ENCODE results near the gene C22orf39. TPM values are rescaled to one million over a fixed set of nuclear protein-coding genes. Genes with fewer than 3 reads are reported as not detected.

C22orf39 gene
- total and polyA plus RNA-seq, 10 of the 15 experiments (the other 5 are each of a cell fraction or from before 2014, with no cell fraction given) = 6.7 to 47.0 (median 26.5) TPM

GRCh38 chr22:19412478-19412877, 35.0 kb downstream of the C22orf39 start (continued):
- no peak for TF ChIP-seq ZNF592 (IDR thresholded peaks at IDR 0.05)

- H3K79me2 ChIP-seq (ENCODE audit: control insufficient read depth, insufficient read depth, low read length) = peaks cover 30% of the 10 kb centered on the region
- no peak overlapping the region for H3K4me3 ChIP-seq
- H3K4me1 ChIP-seq (ENCODE audit: control insufficient read depth, insufficient read depth, low read length) = no peaks in the 10 kb centered on the region; the same call in 1 of the 2 replicates
- SMC1A ChIA-PET (ENCODE audit: uncharacterized antibody, unreplicated experiment) = interaction anchor here (0.7 kb wide), 1 partner anchor 18 kb away, joined by 3 read pairs; no protein-coding TSS in a partner anchor
- no peaks in the 10 kb centered on the region for H3K9me3 ChIP-seq (replicated peaks; ENCODE audit: control insufficient read depth, insufficient read depth, low read length)
- no peaks in the 10 kb centered on the region for H3K27me3 ChIP-seq (replicated peaks in 1 of 2; ENCODE audit: control insufficient read depth in 2 of 2, insufficient read depth in 2 of 2, low read length in 1 of 2)
- BruUV-seq (replicated peaks) = no TSS peak
- WGBS (ENCODE audit: insufficient coverage, insufficient replicate concordance, low lambda C conversion rate, missing lambda C conversion rate) = 7% methylated on average over 1 of the region's 1 CpG
- DNase-seq (ENCODE audit: low read depth, low spot score) = no peak
- RAD21 ChIA-PET (ENCODE audit: unreplicated experiment) = no interaction called here
- intact Hi-C loops (cut with micrococcal nuclease; ENCODE audit: unreplicated experiment) (no loop called here), in situ Hi-C loops (cut with MboI) (no loop called here)
- H3K9ac ChIP-seq (ENCODE audit: control insufficient read depth, insufficient read depth, low read length) = no peak overlapping the region
- POLR2A ChIA-PET = no interaction called here
- FAIRE-seq = no peak
- no peak overlapping the region for H2AFZ ChIP-seq (ENCODE audit: control insufficient read depth, low read depth, low read length)
- CTCF ChIA-PET = no interaction called here
- no peak overlapping the region for H3K27ac ChIP-seq (ENCODE audit: control insufficient read depth, insufficient read depth)
- no peak for ATAC-seq
- no peaks in the 10 kb centered on the region for H4K20me1 ChIP-seq (ENCODE audit: control insufficient read depth, insufficient read depth)
- no peak overlapping the region for H3K4me2 ChIP-seq (ENCODE audit: control insufficient read depth, insufficient read depth)
- peaks cover 13 to 28% of the 10 kb centered on the region in 2 experiments; a peak in 3 of 4 replicates for H3K36me3 ChIP-seq (ENCODE audit: control insufficient read depth in 2 of 2, insufficient read depth in 2 of 2, low read length in 1 of 2)
- TF ChIP-seq ZBTB11 (CRISPR knock-in tag; IDR thresholded peaks at IDR 0.05) = no peak
- TF ChIP-seq SREBF2 (IDR thresholded peaks at IDR 0.05; ENCODE audit: low read length) = no peak
- TF ChIP-seq ZNF687 (IDR thresholded peaks at IDR 0.05) = no peak
- TF ChIP-seq ZSCAN29 (IDR thresholded peaks at IDR 0.05) = no peak
- TF ChIP-seq ASH2L (IDR thresholded peaks at IDR 0.05; ENCODE audit: borderline replicate concordance, low read depth) = no peak
- no peak for TF ChIP-seq POLR2A (IDR thresholded peaks at IDR 0.05; ENCODE audit: low read depth, low read length)
- no peak for TF ChIP-seq E2F8 (IDR thresholded peaks at IDR 0.05; ENCODE audit: low read depth, partially characterized antibody)
Observed at GRCh38 chr22:19411690-19412045, 35.8 kb downstream of the C22orf39 start.
